ENCODE data around the gene HAND1.

The HAND1 gene

DNA sequence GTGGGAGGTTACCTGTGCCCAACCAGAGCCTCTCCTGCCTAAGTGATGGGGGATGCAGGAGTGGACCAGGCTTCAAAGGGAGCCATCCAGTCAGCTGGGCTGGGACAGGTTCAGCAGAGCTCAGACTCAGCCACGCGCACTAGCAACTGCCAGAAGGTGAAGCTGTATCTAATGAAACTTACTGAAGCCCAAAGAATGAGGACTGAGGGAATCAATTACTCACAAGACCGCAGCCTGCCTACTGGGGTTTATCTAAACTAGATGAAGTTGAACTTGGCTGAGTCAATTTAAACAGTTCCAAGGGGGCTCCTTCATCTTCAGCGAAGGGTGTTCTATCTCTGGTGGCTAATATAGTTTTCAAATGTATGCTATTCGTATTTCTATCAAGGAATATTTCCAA is 11.4 kb downstream of the HAND1 start:
- H3K27me3 ChIP-seq (replicated peaks; ENCODE audit: control insufficient read depth, insufficient read depth, low read length): no peaks in the 10 kb centered on the region
- TF ChIP-seq, protein P1, sequence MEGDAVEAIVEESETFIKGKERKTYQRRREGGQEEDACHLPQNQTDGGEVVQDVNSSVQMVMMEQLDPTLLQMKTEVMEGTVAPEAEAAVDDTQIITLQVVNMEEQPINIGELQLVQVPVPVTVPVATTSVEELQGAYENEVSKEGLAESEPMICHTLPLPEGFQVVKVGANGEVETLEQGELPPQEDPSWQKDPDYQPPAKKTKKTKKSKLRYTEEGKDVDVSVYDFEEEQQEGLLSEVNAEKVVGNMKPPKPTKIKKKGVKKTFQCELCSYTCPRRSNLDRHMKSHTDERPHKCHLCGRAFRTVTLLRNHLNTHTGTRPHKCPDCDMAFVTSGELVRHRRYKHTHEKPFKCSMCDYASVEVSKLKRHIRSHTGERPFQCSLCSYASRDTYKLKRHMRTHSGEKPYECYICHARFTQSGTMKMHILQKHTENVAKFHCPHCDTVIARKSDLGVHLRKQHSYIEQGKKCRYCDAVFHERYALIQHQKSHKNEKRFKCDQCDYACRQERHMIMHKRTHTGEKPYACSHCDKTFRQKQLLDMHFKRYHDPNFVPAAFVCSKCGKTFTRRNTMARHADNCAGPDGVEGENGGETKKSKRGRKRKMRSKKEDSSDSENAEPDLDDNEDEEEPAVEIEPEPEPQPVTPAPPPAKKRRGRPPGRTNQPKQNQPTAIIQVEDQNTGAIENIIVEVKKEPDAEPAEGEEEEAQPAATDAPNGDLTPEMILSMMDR (IDR thresholded peaks at IDR 0.05; ENCODE audit: insufficient read depth, low read length, poor library complexity, severe bottlenecking): no peak
- no peak for DNase-seq (ENCODE audit: extremely low read depth, insufficient read length)
- H3K4me3 ChIP-seq (replicated peaks; ENCODE audit: low read depth, low read length): no peak overlapping the region
- no peaks in the 10 kb centered on the region; the same call in 1 of the 2 replicates for H3K36me3 ChIP-seq (ENCODE audit: control insufficient read depth, insufficient read depth, low read length)

DNA sequence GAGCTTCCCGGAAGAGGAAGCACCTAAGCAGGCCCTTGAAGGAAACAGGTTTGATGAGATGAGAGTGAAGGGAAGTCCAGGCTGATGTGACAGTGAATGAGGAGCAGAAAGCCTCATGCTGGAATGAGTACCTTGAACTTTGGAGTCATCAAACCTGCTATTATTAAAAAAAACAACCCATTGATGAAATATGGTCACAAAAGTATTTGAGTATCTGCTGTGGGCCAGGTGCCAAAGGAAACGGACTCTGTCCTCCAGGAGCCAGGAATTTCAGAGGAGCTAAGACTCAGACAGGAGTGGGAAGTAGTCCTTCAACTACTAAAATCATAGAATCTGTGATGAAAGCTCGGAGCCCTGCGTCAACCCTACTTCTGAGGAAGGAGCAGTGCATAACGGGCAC is 11.9 kb downstream of the HAND1 start:
- Histone ChIP-seq H3K4me3 (replicated peaks; ENCODE audit: low read depth, low read length) (no peak overlapping the region), H3K27me3 (replicated peaks; ENCODE audit: control insufficient read depth, insufficient read depth, low read length) (no peaks in the 10 kb centered on the region), H3K36me3 (ENCODE audit: control insufficient read depth, insufficient read depth, low read length) (no peaks in the 10 kb centered on the region; the same call in 1 of the 2 replicates)
- TF ChIP-seq, protein P1 (IDR thresholded peaks at IDR 0.05; ENCODE audit: insufficient read depth, low read length, poor library complexity, severe bottlenecking): no peak
- DNase-seq (ENCODE audit: extremely low read depth, insufficient read length): no peak

DNA sequence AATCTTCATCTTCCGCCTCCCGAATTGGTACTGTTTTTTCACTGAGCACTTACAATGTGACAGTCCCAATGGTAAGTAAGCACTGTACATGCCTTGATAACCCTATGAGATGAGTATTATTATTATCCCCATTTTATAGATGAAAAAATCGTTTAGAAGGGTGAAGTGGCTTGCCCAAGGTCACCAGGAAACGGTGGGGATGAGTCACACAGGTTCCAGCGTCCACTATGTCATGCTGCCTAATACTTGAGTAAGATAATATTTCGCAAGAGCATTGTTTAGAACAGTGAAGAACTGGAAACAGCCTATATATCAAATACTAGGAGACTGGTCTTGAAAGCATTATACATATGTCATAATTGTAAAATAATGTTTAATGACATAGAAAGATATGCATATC is 12.9 kb downstream of the HAND1 start:
- H3K27me3 ChIP-seq (replicated peaks; ENCODE audit: control insufficient read depth, insufficient read depth, low read length): no peaks in the 10 kb centered on the region
- TF ChIP-seq, protein P1 (IDR thresholded peaks at IDR 0.05; ENCODE audit: insufficient read depth, low read length, poor library complexity, severe bottlenecking): no peak
- H3K36me3 ChIP-seq (ENCODE audit: control insufficient read depth, insufficient read depth, low read length): no peaks in the 10 kb centered on the region; the same call in 1 of the 2 replicates
- DNase-seq (ENCODE audit: extremely low read depth, insufficient read length): no peak
- no peak overlapping the region for H3K4me3 ChIP-seq (replicated peaks; ENCODE audit: low read depth, low read length)

DNA sequence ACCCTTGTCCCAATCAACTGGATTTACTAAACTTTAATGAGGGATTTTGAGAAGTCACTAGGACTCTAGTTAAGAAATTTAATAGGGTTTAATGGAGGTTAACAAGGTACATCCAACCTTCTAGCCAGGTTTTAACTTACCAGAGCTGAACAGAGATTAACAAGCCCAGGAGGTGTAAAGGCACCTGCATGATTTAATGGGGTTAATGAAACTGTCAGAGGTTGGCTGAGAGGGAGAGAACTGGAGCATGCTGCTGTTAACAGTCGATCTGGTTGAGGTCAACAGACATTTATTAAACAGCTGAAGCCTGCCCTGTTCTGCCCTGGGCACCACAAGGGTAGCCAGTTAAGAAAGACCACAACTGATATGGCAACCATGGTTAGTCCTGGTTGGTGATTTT is 13.6 kb downstream of the HAND1 start:
- H3K27me3 ChIP-seq (replicated peaks; ENCODE audit: control insufficient read depth, insufficient read depth, low read length): no peaks in the 10 kb centered on the region
- H3K4me3 ChIP-seq (replicated peaks; ENCODE audit: low read depth, low read length): no peak overlapping the region
- TF ChIP-seq, protein P1 (IDR thresholded peaks at IDR 0.05; ENCODE audit: insufficient read depth, low read length, poor library complexity, severe bottlenecking): no peak
- no peaks in the 10 kb centered on the region; the same call in 1 of the 2 replicates for H3K36me3 ChIP-seq (ENCODE audit: control insufficient read depth, insufficient read depth, low read length)
- no peak for DNase-seq (ENCODE audit: extremely low read depth, insufficient read length)

DNA sequence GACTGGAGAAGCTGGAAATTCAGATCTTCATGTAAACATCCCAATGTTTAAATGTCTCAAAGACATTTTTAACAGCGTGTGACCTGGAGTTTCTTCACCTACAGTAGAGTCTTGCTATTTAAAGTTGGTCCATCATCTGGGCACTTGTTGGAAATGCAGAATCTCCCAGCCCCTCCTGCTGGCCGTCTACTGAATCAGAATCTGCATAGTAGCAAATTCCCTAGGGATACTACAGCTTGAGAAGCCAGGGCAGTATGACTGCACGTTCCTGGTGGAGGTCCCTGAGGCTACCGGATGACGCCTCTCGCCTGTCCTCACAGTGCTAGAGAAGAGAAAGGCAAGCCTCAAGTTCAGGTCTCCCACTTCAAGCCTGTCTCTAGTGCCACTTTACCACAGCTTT is 16.5 kb downstream of the HAND1 start:
- peaks cover 5% of the 10 kb centered on the region for H3K36me3 ChIP-seq (ENCODE audit: control insufficient read depth, insufficient read depth, low read length)
- no peaks in the 10 kb centered on the region for H3K27me3 ChIP-seq (replicated peaks; ENCODE audit: control insufficient read depth, insufficient read depth, low read length)
- DNase-seq (ENCODE audit: extremely low read depth, insufficient read length): no peak
- no peak overlapping the region for H3K4me3 ChIP-seq (replicated peaks; ENCODE audit: low read depth, low read length)
- TF ChIP-seq, protein P1 (IDR thresholded peaks at IDR 0.05; ENCODE audit: insufficient read depth, low read length, poor library complexity, severe bottlenecking): no peak

DNA sequence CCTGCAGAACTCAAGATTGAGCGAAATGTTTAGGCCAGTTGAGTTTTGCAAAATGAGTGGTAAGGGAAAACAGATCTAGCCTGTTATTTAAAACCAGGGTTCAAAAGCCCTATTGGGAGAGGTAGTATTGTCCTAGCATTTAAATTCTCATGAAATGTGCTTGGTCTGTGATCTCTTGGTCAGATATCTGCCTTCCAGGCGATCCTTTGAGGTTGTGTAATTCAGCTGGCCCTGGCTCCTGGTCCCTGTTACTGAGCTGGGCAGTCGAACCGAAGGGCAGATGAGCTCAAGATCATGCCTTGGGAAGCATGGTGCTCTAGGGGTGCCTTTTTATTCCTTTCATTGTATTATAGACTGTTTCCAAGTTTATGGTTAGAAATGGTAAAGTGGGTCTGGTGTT is 17.9 kb downstream of the HAND1 start:
- no peak for DNase-seq (ENCODE audit: extremely low read depth, insufficient read length)
- Histone ChIP-seq H3K4me3 (replicated peaks; ENCODE audit: low read depth, low read length) (no peak overlapping the region), H3K27me3 (replicated peaks; ENCODE audit: control insufficient read depth, insufficient read depth, low read length) (no peaks in the 10 kb centered on the region), H3K36me3 (ENCODE audit: control insufficient read depth, insufficient read depth, low read length) (peaks cover 12% of the 10 kb centered on the region)
- TF ChIP-seq, protein P1 (IDR thresholded peaks at IDR 0.05; ENCODE audit: insufficient read depth, low read length, poor library complexity, severe bottlenecking): no peak
